HG02840 (cell line): Measurements from ENCODE around the gene CRTC1.

Experiments
- ATAC-seq: cut with Tn5 transposase; IDR thresholded peaks from one replicate; pipeline ENCODE4 v1.9.1; 2021; ENCODE audit warnings: mild to moderate bottlenecking, moderate library complexity, moderate number of reproducible peaks; ENCODE audit not compliant: unreplicated experiment, low FRiP score

Gene CRTC1

DNA sequence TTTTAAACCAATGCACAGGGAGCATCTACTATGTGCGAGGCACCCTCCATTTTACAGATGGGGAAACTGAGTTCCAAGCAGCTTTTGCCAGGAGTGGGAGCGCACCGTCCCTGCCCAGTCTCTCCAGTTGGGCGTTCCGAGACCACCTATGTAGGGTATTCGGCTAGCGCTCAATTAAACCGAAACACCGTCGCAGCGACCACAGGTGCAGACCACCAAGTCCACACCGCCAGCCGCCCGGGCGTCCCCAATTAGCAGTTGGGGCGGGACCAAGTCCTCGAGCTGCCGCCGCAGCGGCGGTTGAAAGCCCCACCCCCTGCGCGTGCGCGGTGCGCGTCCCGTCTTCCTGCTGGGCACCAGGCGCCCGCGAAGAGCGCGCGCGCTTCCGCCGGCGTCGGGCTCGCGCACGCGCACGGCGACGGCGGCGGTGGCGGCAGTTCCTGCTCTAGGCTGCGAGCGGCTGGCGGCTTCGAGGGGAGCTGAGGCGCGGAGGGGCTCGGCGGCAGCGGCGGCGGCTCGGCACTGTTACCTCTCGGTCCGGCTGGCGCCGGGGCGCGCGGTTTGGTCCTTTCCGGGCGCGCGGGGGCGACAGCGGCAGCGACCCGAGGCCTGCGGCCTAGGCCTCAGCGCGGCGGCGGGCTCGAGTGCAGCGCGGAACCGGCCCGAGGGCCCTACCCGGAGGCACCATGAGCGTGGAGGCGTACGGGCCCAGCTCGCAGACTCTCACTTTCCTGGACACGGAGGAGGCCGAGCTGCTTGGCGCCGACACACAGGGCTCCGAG is 148.2 kb downstream of the CRTC1 start, which contains the start of gene UPF1:
Gene UPF1 (plus strand): TSS at position 436 of the 782 bp plus-strand sequence. CDS start 251 bp downstream, at position 687.
- ATAC-seq = peak; percentile 76
